D721Med (cell line): ENCODE results near the gene TTLL11.

Experiments used
- DNase-seq: peaks from one replicate; pipeline ENCODE4 v3.0.0; 2011; ENCODE audit warnings: low spot score; ENCODE audit not compliant: insufficient read length
- FAIRE-seq: peaks from 2 replicates; lab custom pipeline; 2011; peaks lifted over from hg19 to GRCh38; lab: Jason Lieb, UNC
- CTCF ChIP-seq: IDR thresholded peaks from 2 replicates; pipeline ENCODE4 v1.5.1; 2012; ENCODE audit warnings: mild to moderate bottlenecking, control low read depth; ENCODE audit not compliant: insufficient read depth; ENCODE audit errors: missing control alignments

The TTLL11 gene

GRCh38 chr9:121968056-121968455, 125.1 kb downstream of the TTLL11 start:
- FAIRE-seq = no peak

DNA sequence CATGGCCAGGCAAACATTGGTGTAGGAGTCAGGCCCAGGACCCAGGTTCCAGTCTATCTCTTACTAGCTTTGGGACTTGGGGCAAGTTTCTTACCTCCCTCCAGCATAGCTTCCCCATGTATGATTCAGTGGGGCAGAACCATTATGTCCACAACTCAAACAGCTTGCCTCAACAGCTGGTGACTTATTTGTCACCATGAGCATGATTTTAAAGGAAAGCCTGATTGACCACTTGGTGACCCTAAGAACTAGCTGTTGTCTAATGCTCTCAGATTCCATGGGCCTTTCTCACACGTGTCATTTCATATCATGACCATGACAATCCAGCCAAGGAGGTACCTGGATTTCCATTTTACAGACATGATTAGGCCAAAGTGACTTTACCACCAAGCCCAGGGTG, 126.4 kb downstream of the TTLL11 start:
- FAIRE-seq = no peak
- TF ChIP-seq CTCF = no peak

More at GRCh38 chr9:121968056-121968455, 125.1 kb downstream of the TTLL11 start:
- DNase-seq = no peak
- no peak for TF ChIP-seq CTCF

DNA sequence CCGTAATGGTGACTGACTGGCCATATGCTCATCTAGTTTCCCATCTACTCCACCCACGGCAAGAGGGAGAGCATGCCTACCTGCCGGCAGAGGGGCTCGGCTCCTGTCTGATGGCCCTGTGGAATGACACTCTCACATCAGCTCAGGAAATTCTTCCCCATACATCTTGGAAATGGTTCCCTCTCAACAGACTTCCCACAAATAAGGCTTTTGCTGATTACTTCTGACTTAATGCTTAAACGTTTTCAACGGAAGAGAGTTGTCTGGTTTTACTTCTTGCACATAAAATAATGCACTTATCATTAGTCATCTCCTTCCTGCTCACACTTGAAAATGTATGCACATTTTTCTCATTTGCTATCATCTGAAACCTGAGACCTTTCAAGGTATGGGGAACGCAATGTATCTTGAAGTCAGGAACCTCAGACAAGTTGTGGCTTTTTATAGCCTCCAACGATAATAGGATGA, 129.5 kb downstream of the TTLL11 start:
- TF ChIP-seq CTCF = no peak
- DNase-seq (no peak), FAIRE-seq (no peak)

More for the DNA sequence above, 126.4 kb downstream of the TTLL11 start:
- no peak for DNase-seq

GRCh38 chr9:121962421-121962820, 130.7 kb downstream of the TTLL11 start:
- FAIRE-seq (no peak), DNase-seq (no peak)
- TF ChIP-seq CTCF = no peak

DNA sequence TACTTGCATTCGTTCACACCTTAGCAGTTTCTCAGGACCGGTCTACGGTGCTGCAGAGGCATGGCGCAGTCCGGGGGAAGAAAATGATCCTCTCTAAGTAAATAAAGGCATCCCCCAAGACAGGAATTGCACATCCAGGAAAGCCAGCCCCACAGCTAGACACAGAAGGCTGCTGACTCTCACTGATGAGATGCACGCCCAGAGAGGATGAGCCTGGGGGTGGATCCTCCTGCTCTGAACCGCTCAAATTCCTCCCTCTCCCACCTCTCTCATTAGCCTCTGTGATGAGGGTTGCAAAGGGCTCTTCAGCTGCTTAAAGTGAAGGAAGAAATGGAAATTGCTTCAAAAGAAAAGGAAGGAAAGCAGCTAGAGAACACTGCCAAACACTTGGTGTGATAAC, 132.4 kb downstream of the TTLL11 start:
- no peak for FAIRE-seq
- TF ChIP-seq CTCF = no peak
- no peak for DNase-seq

- no peak for TF ChIP-seq CTCF
- no peak for FAIRE-seq
- no peak for DNase-seq
Observed at GRCh38 chr9:121958530-121958929, 134.6 kb downstream of the TTLL11 start.

DNA sequence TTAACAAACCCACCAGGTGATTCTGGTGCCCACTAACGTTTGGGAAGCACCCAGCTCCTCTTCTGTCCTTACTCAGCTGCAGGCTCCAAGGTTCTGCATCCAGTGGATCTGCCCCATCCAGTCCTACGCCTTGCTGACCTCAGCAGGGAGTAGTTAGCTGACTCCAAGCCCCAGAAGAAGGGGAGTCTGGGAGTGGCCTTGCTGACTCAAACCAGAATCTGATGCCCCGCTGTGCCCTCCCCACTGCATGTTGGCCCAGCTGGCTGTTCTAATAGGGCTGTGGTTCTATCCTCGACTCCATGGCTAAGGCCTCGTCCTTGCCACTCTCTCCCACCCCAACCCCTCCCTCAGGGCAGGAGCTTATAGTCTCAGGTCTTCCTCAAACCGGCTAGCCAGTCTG, 136.3 kb downstream of the TTLL11 start:
- DNase-seq = no peak
- no peak for FAIRE-seq
- TF ChIP-seq CTCF = no peak
